Measurements from ENCODE around the gene ADCK2.
"Not testable (repeated sequence)": the region's sequence is repeated elsewhere in the genome, so short reads cannot be mapped to it uniquely, and the experiment has no call there.

The ADCK2 gene

DNA sequence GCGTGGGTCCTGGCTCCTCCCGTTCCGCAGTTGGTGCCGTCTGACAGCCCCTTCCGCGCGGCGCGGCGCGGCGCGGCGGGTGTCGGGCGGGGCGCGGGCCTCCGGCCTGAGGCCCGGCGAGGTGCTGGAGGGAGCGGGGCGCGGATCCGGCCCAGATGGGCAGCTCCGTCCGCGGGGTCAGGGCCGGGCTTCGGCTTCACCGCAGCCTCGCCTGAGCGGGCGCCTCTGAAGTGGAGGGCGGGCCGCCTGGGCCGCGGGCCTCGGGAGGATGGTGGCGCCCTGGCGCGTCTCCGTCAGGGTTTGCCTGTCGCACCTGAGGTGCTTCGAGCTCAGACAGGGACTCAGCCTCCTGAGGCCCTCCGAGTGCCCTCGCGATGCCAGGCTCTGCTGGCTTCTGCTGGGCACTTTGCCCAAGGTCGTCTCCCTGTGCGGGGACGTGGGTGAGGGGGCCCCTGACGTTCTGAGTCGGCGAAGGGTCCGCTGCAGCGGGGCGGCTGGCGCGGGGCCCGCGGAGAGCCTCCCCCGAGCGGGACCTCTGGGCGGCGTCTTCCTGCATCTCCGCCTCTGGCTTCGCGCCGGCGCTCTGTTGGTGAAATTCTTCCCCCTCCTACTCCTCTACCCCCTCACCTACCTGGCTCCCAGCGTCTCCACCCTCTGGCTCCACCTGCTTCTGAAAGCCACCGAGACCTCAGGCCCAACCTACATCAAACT lies 473 bp downstream of the ADCK2 start:
- peak; percentile 47 for DNase-seq (ENCODE audit: low spot score)

DNA sequence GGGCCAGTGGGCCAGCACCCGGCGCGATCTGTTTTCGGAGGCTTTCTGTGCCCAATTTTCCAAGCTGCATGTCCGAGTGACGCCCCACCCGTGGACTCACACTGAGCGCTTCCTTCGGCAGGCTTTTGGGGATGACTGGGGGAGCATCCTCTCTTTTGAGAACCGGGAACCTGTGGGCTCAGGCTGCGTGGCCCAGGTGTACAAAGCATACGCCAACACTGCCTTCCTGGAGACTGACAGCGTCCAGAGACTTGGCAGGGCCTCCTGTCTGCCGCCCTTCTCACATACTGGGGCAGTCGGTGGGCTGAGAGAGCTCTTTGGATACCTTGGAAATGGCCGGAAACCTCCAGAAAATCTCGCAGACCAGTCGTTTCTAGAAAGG lies 1.0 kb downstream of the ADCK2 start:
- DNase-seq (ENCODE audit: low spot score): no peak

DNA sequence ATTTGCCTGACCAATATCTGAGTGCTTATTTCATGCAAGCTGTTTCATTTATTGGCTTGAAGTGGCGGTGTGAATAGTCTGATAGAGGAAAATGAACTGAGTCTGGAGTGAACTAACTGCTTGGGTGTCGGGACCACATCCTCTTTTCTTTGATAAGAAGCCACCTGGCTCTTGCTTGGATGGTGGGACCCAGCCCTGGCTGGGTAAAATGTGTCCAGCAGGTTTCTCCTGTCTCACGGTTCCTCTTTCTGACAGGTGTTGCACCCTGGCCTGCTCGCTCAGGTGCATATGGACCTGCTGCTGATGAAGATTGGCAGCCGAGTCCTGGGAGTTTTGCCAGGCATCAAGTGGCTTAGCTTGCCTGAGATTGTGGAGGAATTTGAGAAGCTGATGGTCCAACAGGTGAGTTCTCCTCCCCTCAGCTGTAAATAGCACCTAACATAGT lies 1.6 kb downstream of the ADCK2 start:
- no peak for DNase-seq (ENCODE audit: low spot score)

DNA sequence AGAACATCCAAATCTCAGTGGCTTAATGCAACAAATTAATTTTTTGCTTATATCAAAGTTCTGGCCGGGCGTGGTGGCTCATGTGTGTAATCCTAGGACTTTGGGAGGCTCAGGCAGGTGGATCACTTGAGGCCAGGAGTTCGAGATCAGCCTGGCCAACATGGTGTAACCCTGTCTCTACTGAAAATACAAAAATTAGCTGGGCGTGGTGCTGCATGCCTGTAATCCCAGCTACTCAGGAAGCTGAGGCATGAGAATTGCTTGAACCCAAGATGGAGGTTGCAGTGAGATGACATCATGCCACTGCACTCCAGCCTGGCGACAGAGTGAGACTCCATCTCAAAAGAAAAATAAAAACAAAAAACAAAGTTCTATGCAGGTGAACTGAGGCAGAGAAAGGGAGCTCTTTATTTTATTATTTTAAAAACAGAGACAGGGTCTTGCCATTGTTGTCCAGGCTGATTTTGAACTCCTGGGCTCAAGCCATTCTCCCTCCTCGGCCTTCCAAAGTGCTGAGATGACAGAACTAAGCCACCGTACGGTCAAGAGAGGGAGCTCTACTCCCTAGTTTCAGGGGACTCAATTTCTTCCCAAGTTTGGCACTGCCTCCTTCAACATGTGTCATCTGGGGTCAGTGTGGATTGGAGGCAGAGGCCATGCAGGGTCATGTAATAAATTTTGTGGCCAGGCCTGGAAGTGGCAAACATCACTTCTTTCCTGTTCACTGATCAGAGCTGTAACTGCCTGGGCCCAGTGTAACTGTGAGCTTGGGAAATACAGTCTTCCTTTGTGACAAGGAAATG lies 2.4 kb downstream of the ADCK2 start:
- DNase-seq (ENCODE audit: low spot score): no peak

DNA sequence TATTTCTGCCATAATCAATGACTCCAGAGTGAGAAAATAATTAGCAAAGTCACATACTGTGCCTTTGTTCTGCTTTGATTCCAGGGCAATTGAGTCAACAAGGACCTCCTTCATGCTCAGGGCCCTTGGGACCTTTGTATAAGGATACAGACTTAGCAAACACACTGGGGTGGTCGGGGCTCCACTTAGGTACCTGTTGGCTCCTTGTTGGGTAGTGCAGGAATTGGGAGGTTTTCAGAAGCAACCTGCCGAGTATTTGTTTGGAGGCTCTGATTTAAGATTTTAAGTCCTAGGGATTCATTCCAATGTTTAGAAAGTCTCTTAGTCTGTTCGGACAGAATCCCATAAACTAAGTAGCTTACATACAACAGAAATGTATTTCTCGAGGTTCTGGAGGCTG lies 3.0 kb downstream of the ADCK2 start:
- DNase-seq (ENCODE audit: low spot score): no peak

DNA sequence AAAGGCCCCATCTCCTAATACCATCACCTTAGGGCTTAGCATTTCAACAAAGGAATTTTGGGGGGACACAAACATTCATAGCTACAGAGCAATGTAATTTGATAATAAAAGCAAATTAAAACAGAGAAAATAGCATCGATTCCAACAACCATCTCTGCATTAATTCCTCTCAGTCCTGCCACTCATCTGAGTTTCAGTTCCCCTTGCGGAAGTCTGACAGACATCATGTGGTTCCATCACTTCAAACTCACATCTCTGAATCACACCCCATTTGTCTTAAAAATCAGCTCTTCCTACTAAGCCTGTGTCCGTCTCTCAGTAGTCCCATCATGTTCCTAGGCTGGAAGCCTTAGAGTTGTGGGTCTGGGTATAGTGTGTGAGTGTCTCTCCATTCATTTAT lies 3.6 kb downstream of the ADCK2 start:
- DNase-seq (ENCODE audit: low spot score): no peak

DNA sequence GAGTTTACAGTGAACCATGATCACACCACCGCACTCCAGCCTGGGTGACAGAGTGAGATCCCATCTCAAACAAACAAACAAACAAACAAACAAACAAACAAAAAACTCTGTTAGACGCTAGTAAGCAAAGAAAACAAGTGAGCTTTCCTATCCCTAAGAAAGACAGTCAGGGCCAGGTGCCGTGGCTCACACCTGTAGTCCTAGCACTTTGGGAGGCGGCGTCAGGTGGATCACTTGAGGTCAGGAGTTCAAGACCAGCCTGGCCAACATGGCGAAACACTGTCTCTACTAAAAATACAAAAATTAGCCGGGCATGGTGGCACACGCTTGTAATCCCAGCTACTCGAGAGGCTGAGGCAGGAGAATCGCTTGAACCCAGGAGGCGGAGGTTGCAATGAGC lies 4.2 kb downstream of the ADCK2 start:
- not testable (repeated sequence) for DNase-seq (ENCODE audit: low spot score)

DNA sequence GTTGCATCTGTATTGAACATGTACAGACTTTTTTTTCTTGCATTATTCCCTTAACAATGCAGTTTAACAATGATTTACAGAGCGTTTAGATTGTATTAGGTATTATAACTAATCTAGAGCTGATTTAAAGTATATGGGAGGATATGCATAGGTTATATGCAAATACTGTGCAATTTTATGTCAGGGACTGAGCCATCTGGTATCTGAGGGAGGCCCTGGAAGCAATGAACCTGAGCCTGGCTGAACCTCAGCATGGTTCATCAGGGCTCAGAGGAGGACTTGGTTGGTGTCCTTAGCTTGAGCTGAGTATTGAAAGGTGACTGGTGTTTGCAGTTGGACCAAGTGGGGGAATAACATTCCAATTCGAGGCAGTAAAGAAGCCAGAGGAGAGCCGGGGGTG lies 4.8 kb downstream of the ADCK2 start:
- DNase-seq (ENCODE audit: low spot score): no peak

DNA sequence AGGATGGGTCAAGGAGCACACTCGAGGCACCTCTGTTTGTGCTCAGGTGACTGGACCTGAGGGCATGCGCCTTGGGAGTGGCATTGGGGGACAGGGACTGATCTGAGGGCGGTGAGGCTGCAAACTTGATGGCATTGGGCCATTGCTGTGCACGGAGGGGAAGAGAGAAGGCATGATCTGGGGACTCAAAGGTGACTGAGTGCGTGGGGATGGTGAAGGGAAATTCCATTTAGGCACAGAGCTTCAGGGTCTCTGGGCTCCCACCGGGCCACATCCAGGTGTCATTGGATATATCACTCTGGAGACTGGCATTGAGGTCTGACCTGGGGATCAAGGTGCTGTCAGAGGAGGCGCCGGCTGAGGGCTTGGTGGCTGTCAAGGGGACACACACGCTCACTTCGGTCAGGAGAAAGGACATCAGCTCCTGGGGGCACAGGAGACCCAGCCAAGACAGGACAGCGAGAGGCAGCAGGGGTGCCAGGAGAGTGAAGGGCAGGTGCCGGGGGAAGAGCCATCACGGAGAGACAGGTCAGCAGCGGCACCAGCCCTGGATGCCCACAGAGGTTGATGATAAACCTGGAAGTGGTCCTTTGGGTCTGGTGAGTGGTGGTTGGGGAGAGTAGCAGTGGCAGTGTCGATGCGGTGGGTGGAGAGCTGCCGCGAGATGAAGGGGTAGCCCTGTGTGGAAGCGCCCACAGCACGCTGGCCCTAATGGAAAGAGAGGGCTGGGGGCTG lies 5.5 kb downstream of the ADCK2 start:
- no peak for DNase-seq (ENCODE audit: low spot score)

DNA sequence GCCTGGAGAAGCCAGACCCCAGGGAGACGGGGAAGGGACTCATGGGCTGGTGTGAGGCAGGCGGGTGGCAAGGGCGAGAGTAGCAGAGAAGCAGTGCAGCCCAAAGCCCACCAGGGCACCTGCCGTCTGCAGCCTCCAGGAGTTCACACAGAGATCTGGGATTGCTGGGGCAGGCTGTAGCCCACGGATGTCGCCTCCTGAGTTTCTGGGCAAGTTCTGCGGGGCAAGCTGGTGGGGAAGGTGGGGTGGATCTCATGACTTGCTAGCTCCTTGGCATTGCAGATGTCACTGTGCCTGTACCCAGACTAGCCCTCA lies 6.0 kb downstream of the ADCK2 start:
- no peak for DNase-seq (ENCODE audit: low spot score)

DNA sequence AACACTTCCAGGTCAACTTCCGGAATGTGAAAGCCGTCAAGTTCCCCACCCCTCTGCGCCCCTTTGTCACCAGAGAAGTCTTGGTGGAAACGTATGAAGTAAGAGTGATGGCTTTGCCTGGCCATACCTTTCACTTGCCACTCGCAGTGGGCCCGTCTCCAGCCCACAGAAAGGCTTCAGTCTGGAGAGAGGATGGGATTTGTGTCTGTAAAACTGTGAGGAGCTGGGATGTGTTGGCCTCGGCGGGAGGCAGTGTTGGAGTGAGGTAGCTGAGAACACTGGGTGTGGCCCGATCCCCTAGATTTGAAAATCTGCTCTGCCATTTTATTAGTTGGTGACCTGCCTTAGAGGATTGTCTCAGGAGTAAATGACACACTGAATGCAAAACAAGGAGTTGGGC lies 6.4 kb downstream of the ADCK2 start:
- DNase-seq (ENCODE audit: low spot score): no peak

DNA sequence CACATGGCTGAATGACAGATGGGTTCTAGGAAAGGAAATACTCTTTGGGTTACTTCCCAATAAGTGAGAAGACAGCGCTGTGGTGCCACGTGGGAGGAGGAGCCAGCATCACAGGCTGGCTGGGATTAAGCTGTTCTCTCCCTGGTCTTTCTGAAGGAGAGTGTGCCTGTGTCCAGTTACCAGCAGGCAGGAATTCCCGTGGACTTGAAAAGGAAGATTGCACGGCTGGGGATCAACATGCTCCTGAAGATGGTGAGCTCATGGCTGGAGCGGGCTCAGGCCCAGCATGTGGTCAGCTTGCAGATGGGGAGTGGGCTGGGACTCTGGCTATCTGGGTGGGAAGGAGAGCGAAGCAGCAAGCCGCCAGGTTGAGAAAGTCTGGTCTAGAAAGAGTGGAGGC lies 8.1 kb downstream of the ADCK2 start:
- no peak for DNase-seq (ENCODE audit: low spot score)

DNA sequence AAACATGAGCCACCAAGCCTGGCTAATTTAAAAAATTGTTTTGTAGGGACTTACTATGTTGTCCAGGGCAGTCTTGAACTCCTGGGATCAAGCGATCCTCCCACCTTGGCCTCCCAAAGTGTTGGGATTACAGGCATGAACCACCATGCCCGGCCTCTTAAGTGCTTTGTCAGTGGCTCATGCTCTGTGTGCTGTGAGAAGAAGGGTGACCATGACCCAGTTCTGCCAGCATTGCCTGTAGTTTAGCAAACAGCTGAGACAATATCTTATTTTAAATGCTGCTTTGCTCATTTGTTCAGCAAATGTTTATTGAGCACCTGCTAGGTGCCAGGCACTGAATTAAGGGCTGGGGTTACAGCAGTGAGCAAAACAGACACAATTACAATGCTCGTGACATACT lies 9.0 kb downstream of the ADCK2 start:
- DNase-seq (ENCODE audit: low spot score): no peak

DNA sequence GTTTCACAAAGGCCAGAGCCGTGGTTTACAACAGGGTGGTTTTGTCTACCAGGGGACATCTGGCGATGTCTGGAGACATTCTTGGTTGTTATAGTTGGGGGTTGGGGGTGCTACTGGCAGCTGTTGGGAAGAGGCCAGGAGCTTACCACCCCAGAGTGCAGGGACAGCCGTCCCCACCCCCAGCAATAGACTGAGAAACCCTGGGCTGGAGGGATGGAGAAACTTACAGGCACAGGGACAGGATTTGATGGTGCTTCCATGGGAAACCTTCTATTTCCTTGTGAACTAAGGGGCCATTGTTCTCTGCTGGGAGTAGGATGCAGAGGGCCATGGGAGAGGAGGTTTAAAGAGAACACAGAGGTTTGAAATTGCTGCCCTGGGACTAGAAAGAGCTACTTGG lies 10.9 kb downstream of the ADCK2 start:
- DNase-seq (ENCODE audit: low spot score): no peak

DNA sequence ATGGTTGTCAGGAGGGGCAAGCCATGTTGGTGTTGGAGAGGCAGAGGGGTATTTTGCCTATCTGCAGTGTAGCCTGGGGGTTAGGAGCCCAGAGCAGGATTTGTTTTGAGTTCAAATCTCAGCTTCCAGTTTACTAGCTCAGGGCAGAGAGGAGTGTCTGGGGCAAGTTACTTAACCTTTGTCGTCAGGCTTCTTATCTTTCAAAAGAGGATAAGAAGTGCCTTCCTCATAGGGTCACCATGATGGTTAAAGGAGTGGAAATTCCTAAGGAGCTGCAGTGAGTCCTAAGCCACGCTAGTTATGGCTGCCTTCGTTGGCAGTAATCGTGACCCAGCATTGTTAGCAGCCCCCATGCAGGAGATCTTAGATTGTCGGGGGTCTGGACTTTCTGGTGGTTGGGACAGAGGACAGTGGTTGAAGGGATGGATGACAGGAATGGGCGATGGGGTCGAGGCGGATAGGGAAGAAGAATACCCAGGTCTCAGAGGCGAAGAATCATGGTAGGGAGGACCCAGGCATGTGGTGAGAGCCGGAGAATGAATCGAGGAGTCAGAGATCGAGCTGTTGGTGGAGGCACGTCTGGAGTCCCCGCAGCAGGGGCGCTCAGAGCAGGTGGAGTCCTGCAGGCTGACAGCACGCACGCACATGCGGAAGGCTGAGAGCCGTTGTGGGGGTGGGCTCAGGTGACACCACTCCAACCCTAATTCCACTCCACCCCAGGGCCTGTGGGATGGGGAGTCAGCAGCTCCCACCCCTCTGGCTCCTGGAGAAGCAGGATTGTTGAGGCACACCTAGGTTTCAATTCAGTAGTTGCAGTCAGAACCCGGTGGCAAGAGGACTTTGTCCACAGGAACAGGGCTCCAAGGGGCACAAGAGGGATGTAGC lies 11.6 kb downstream of the ADCK2 start:
- no peak for DNase-seq (ENCODE audit: low spot score)

DNA sequence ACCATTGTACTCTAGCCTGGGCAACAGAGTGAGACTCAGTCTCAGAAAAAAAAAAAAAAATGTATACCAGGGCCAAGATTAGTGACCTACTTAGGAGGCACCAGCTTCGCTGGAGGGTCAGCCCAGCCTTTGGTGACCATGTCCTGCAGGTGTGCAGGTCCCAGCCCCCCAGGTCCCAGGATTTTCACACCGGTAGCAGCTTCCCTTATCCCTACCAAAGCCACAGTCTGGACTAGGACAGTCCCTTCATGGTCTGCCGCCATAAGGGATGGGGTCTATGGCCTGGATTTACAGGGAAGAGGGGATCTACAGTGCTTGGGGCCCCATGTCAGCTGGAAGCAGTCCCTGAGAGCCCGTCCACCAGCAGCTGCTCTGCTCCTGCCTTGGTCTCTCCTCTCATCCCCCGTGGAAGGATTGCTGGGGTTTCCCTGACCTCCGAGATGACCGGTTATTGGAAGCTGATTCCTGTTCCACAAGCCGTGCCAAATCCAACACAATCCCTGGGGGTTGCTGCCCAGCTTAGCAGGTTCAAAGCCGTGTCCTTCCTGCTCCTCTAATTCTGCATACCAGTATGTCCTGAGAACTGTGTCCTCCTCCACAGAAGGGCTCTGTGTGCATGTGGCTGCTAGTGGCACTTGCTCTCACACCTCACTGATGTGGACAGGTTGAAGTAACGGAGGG lies 12.8 kb downstream of the ADCK2 start:
- no peak for DNase-seq (ENCODE audit: low spot score)

DNA sequence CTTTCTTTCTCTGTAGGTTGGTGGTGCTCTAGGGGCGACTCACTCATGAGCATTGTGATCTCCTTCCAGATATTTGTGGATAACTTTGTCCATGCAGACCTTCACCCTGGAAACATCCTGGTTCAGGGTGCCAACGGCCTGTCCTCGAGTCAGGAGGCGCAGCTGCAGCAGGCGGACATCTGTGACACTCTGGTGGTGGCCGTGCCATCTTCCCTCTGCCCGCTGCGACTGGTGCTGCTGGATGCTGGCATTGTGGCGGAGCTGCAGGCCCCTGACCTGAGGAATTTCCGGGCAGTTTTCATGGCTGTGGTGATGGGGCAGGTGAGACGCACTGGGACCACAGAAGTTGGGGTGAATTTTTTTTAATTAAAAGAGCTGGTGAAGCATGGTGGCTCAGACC lies 14.2 kb downstream of the ADCK2 start:
- DNase-seq (ENCODE audit: low spot score): no peak

DNA sequence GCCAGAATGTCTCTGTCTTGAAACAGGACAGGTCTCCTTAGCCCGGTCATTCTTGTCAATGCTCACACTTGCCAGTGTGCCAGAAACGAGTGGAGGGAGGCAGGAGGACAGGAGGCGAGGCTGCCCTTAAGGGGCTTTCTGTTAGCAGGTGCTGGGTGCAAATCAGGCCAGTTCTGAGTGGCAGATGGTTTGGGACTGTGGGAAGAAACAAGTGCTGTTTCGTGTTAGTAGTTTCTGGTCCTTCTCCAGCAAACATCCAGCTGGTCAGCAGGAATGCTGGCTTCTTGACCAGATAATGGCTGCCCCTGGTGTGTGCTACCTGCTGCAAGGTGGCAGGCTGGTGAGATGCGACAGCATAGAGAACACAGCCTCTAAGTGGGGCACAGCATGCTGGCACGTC lies 15.6 kb downstream of the ADCK2 start:
- no peak for DNase-seq (ENCODE audit: low spot score)

DNA sequence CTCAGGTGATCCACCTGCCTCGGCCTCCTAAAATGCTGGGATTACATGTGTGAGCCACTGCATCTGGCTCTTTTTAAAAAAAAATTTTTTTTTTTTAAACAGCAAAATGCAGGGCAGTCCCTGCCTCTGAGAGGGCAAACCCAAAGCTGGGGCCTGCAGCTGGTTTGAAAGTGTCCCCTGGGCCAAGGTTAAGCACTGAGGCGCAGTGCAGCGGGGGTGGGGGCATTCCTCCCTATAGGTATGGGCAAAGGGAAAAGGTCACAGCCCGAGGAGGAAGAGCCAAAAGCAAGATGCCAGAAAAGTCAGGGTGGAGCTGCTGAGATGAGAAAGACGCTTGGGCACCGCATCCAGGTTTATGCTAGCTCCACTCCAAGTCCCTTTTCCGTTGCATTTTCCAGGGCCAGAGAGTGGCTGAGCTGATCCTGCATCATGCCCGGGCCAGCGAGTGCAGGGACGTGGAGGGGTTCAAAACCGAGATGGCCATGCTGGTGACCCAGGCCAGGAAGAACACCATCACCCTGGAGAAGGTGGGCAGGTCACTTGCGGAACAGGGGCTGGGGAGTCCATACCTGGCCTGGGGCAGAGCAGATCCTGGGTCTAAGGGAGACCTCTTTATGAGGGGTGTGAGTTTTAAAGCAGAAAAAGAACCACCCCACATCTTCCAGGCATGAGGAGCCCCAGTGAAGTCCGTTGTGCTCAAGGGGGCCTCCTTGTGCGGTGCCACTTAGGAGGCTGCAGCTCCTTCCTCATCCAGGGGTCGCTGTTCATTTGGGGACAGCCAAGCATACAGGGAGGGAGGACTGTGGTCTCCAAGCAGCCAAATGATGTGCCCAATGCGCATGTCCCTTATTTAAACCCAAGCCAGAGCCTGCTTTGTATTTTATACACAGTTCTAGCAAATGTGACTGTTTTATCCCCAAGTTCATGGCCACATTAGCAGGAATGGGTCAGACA lies 16.7 kb downstream of the ADCK2 start:
- no peak for DNase-seq (ENCODE audit: low spot score)

DNA sequence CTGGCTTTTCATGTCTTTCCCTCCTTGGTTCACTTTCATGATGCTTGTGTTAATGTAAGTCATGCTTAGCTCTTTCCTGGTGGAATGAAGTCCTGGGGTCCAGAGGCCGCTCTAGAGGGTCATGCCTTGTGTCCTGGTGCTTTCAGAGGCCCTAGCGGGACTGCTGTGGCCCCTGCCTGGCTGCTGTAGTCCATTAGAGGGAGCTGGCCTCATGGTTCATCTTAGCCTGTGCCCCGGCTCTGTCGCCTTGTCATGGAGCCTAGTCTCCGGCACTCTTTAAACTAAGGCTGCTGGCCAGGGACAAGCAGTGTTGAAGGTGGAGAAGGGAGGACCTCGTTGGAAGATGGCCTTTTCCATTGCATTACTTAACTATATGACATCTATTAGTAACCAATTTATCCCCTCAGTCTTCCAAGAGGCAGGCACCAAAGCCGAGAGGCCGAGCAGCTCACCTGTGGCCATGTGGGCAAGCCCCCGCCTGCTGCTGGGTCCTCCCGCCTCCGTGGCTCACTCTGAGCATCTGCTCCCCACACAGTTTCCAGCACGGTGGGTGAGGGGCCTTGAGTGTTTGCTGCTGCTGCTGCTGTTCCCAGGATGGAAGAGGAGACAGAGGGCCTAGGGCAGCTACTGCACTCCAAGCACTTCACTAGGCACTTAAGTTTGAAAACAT lies 18.8 kb downstream of the ADCK2 start:
- DNase-seq (ENCODE audit: low spot score): no peak
